GM19351 (cell line): ENCODE measurements around the gene CFAP210.
"Not testable (repeated sequence)": the region's sequence is repeated elsewhere in the genome, so short reads cannot be mapped to it uniquely, and the experiment has no call there.

Experiments used
- ATAC-seq: cut with Tn5 transposase; IDR thresholded peaks from one replicate; pipeline ENCODE4 v1.9.1; 2021; ENCODE audit warnings: mild to moderate bottlenecking, moderate library complexity; ENCODE audit not compliant: unreplicated experiment

Gene CFAP210

DNA sequence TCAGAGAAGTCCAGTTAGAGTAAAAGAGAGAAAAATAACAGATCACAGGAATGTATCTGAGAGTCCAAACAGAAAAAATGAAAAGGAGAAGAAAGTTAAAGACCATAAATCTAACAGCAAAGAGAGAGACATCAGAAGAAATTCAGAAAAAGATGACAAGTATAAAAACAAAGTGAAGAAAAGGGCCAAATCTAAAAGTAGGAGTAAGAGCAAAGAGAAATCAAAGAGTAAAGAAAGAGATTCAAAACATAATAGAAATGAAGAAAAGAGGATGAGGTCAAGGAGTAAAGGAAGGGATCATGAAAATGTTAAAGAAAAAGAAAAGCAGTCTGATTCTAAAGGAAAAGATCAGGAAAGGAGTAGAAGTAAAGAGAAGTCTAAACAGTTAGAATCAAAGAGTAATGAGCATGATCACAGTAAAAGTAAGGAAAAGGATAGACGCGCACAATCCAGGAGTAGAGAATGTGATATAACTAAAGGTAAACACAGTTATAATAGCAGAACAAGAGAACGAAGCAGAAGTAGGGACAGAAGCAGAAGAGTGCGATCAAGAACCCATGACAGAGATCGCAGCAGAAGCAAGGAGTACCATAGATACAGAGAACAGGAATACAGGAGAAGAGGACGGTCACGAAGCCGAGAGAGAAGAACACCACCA, 57.6 kb downstream of the CFAP210 start:
- ATAC-seq, result no peak

DNA sequence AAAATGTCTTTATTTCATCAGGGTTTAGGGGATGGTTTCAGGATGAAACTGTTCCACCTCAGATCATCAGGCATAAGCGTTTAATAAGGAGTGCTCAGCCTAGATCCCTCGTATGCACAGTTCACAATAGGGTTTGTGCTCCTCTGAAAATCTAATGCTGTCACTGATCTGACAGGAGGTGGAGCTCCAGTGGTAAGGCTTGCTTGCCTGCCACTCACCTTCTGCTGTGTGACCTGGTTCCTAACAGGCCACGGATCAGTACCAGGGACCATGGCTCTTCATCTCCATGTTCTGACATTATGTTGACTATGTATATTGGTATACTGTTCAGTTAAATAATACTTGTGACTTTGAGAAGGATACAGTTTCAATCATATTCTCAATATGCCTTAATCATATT, 68.4 kb downstream of the CFAP210 start:
- no peak for ATAC-seq

DNA sequence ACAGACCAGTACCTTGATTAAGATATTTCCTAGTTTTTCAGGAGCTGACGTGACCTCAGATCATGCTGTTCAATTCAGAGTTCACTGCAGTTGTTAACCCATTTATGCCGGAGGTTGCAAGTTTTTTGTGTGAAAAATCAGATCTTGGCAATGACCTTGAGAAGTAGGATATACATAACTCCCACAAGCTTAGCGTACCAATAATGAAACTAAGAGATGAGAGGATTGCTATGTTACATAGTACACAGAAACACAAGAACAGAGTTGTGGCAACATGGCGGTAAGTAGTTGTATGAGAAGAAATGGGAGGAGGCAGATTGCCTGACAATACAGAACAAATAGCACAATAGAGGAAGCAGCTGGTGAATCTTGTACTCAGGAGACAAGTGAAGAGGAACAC, 71.0 kb downstream of the CFAP210 start:
- no peak for ATAC-seq

DNA sequence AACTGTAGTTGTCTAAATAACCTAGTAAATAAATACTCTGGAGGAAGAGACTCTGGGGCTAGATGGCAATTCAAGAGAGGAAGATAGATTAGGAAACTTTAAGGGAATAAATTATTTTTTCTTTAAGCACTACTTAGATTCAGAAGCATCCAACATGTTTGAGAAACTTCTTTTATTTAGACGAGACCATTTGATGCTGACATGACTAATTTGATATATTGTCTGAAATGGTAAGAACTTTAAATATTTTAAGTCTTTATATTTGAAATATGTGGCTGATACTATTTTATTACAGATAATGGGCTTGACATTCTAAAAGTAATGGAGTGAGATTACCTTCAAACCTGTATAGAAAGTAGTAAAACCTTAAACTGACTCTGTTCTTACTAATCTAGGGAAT, 73.7 kb downstream of the CFAP210 start:
- ATAC-seq, result no peak

DNA sequence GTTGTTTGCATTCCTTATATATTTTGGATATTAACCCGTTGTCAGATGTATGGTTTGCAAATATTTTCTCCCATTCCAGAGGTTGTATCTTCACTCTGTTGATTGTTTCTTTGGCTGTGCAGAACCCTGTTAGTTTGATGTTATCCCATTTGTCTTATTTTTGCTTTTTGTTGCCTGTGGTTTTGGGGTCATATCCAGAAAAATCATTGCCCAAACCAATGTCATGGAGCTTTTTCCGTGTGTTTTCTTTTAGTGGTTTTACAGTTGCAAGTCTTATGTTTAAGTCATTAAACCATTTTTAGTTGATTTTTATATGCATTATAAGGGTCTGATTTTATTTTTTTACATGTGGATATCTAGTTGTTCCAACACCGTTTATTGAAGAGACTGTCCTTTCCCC, 74.3 kb downstream of the CFAP210 start:
- ATAC-seq, result no peak

DNA sequence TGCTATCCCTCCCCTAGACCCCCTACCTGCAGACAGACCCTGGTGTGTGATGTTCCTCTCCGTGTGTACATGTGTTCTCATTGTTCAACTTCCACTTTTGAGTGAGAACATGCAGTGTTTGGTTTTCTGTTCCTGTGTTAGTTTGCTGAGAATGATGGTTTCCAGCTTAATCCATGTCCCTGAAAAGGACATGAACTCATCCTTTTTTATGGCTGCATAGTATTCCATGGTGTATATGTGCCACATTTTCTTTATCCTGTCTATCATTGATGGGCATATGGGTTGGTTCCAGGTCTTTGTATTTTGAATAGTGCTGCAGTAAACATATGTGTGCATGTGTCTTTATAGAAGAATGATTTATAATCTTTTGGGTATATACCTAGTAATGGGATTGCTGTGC, 78.2 kb downstream of the CFAP210 start:
- ATAC-seq, result not testable (repeated sequence)

DNA sequence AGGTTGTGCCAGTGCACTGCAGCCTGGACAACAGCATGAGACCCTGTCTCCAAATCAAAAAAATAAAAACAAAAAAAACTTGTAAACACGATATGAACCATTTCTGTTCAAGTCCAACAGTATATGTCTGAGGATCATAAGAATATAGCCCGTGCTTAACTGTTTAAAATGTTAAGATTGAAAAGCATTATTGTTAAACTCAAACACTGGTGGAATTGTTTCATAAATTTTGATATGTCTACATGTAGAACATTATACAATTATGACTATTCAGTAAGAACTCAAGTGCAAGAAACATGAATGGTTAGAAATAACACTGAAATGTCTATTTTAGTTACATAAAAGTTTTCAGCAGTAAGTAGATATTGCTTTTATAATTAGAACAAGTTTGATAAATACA, 80.3 kb downstream of the CFAP210 start:
- ATAC-seq, result no peak

DNA sequence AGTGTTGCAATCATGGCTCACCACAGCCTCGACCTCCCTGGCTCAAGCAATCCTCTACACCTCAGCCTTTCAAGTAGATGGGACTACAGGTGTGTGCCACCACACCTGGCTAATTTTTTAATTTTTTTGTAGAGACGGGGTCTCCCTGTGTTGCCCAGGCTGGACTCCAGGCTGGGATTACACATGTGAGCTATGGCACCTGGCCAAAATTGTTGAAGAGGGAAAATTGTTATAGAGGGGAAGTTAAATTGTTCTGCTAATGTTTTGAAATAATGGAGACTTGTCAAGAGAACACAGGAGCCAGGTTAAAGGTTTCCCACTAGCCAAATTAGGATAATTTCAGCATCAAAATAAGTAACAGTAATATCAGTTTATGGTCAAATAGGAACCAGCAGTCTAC, 84.9 kb downstream of the CFAP210 start:
- ATAC-seq, result no peak

DNA sequence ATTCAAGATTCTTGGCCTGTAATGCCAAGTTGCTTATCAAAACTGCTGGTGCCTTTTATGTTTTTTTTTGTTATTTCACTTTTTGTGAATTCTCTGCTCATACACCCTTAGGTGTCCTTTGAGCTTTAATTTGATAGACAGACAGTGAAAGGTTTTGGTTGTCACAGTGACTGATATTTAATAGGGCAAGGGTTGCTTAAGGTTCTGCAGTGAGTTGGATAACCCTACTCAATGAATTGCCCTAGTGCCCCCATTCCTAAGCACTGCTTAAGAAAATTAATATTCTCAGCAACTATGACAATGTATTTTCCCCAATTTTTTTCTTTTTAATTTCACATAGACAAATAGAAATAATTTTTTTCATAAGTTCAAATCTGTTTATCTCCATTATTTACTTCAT, 94.6 kb downstream of the CFAP210 start:
- no peak for ATAC-seq

DNA sequence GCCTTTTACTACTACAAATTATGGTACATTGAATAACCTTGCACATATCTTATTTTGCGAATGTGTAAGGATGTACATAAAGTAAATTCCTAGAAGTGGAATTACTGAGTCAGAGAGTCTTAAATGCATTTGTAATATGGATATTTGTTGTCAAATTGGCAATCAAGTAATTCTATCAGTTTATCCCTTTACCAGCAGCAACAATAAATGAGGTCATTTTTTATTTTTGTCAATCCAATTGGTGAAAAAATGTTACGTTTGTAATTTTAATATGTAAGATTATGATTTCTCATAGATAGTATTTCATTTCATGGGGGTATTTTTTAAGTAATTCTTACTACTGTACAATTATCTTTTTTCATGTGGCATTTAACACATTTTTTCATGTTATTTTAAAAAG, 95.2 kb downstream of the CFAP210 start:
- ATAC-seq, result no peak

DNA sequence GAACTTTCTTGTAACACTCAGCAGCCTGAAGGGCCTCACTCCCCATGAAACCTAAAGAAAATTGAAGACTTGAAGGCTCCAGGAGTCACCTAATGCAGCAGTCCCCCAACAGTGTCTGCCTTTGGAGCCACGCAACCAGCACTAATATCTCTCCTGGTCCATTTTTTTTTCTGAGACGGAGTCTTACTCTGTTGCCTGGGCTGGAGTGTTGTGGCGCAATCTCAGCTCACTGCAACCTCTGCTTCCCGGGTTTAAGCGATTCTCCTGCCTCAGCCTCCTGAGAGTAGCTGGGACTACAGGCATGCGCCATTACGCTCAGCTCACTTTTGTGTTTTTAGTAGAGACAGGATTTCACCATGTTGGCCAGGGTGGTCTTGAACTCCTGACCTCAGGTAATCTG, 97.7 kb downstream of the CFAP210 start:
- not testable (repeated sequence) for ATAC-seq
